Activated CD8-positive, alpha-beta T cell treated with anti-CD3 and anti-CD28 coated beads for 36 hours (primary cell): Measurements from ENCODE around the gene ERBB4. TPM values are rescaled to one million over a fixed set of nuclear protein-coding genes. Genes with fewer than 3 reads are reported as not detected.

Experiments
- ATAC-seq: fragments of 200-7000 bp; cut with Tn5 transposase; one replicate; pipeline ENCODE4 v1.10.0; 2021; ENCODE audit warnings: mild to moderate bottlenecking, moderate library complexity
- CTCF ChIA-PET: fragments of 350-600 bp; sonication (Branson Sonifier 250); formaldehyde crosslinking; loops from one replicate; lab custom pipeline; 2021; ENCODE audit warnings: antibody characterized with exemption; lab: Charles Lee
- POLR2A ChIA-PET: fragments of 350-600 bp; sonication (Branson Sonifier 250); formaldehyde crosslinking; loops from one replicate; lab custom pipeline; 2021; ENCODE audit warnings: antibody characterized with exemption; lab: Charles Lee
- DNase-seq: peaks from one replicate; pipeline ENCODE4 v3.0.0-alpha.2; 2020
- H3K27ac Mint-ChIP-seq: one replicate; pipeline ENCODE4 v1.8.0; 2021; ENCODE audit warnings: mild to moderate bottlenecking, mixed read lengths
- H3K27me3 Mint-ChIP-seq: one replicate; pipeline ENCODE4 v1.8.0; 2021; ENCODE audit warnings: mixed read lengths
- H3K36me3 Mint-ChIP-seq: one replicate; pipeline ENCODE4 v1.8.0; 2021; ENCODE audit warnings: low read depth, mixed read lengths
- H3K4me1 Mint-ChIP-seq: one replicate; pipeline ENCODE4 v1.8.0; 2021; ENCODE audit warnings: low read depth, mixed read lengths
- H3K4me3 Mint-ChIP-seq: one replicate; pipeline ENCODE4 v1.8.0; 2021; ENCODE audit warnings: mild to moderate bottlenecking, moderate library complexity, mixed read lengths
- H3K9me3 Mint-ChIP-seq: one replicate; pipeline ENCODE4 v1.8.0; 2021; ENCODE audit warnings: mixed read lengths
- intact Hi-C: fragments of 100-400 bp; cut with micrococcal nuclease; formaldehyde crosslinking; loops from one replicate; pipeline ENCODE4 v1.10.0; 2022
- total RNA-seq, 2 experiments: library from RNA; stranded (reverse); gene quantifications; one replicate each; pipeline ENCODE4 v1.2.3, GENCODE V29; 2021
- TF ChIP-seq, protein P1 (sequence below): fragments of 200-600 bp; IDR thresholded peaks from one replicate; pipeline ENCODE4 v1.8.0; 2022; ENCODE audit warnings: antibody characterized with exemption, mild to moderate bottlenecking

ERBB4 gene
- total RNA-seq, 2 experiments from 2014 or later = not detected

GRCh38 chr2:211755187-211755586 lies 783.4 kb downstream of the ERBB4 start:
- intact Hi-C loops = no loop called here
- H3K4me1 Mint-ChIP-seq = no peaks in the 10 kb centered on the region
- ChIA-PET POLR2A (no interaction called here), CTCF (no interaction called here)
- H3K27me3 Mint-ChIP-seq = no peaks in the 10 kb centered on the region
- no peak overlapping the region for H3K4me3 Mint-ChIP-seq
- TF ChIP-seq, protein P1, sequence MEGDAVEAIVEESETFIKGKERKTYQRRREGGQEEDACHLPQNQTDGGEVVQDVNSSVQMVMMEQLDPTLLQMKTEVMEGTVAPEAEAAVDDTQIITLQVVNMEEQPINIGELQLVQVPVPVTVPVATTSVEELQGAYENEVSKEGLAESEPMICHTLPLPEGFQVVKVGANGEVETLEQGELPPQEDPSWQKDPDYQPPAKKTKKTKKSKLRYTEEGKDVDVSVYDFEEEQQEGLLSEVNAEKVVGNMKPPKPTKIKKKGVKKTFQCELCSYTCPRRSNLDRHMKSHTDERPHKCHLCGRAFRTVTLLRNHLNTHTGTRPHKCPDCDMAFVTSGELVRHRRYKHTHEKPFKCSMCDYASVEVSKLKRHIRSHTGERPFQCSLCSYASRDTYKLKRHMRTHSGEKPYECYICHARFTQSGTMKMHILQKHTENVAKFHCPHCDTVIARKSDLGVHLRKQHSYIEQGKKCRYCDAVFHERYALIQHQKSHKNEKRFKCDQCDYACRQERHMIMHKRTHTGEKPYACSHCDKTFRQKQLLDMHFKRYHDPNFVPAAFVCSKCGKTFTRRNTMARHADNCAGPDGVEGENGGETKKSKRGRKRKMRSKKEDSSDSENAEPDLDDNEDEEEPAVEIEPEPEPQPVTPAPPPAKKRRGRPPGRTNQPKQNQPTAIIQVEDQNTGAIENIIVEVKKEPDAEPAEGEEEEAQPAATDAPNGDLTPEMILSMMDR = no peak
- no peak for ATAC-seq
- DNase-seq = no peak
- no peaks in the 10 kb centered on the region for H3K9me3 Mint-ChIP-seq
- no peaks in the 10 kb centered on the region for H3K36me3 Mint-ChIP-seq
- H3K27ac Mint-ChIP-seq = no peak overlapping the region

DNA sequence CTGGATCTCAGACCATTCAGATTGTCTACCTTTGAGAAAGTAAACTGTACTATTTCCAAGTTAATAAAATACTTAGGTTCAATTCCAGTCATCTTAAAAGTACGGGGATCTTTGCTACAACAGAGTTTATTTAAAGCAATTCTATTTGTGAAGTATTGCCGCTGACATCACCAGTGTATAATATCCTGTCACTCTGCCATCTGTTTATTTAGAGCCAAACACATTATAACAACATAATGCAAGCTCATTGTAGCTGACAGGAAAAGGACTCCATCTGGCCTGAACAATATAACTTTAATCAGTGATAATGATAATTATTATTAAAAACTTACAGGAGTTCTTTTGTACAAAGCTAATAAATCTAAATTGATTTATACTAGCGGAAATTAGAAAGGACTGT lies 786.8 kb downstream of the ERBB4 start:
- no peaks in the 10 kb centered on the region for H3K36me3 Mint-ChIP-seq
- H3K4me1 Mint-ChIP-seq = no peaks in the 10 kb centered on the region
- POLR2A ChIA-PET = no interaction called here
- H3K27ac Mint-ChIP-seq = no peak overlapping the region
- CTCF ChIA-PET = no interaction called here
- TF ChIP-seq, protein P1 = no peak
- intact Hi-C loops = no loop called here
- no peaks in the 10 kb centered on the region for H3K9me3 Mint-ChIP-seq
- ATAC-seq = no peak
- no peak for DNase-seq
- no peak overlapping the region for H3K4me3 Mint-ChIP-seq
- no peaks in the 10 kb centered on the region for H3K27me3 Mint-ChIP-seq

GRCh38 chr2:211748339-211748738 lies 790.3 kb downstream of the ERBB4 start:
- no peak overlapping the region for H3K27ac Mint-ChIP-seq
- intact Hi-C loops = no loop called here
- CTCF ChIA-PET = no interaction called here
- no peaks in the 10 kb centered on the region for H3K4me1 Mint-ChIP-seq
- DNase-seq (no peak), ATAC-seq (no peak)
- H3K27me3 Mint-ChIP-seq = no peaks in the 10 kb centered on the region
- no peaks in the 10 kb centered on the region for H3K9me3 Mint-ChIP-seq
- TF ChIP-seq, protein P1 = no peak
- H3K4me3 Mint-ChIP-seq = no peak overlapping the region
- no peaks in the 10 kb centered on the region for H3K36me3 Mint-ChIP-seq
- POLR2A ChIA-PET = interaction anchor here (0.7 kb wide), 1 partner anchor 321 kb away, joined by 3 read pairs; no protein-coding TSS in a partner anchor

- Mint-ChIP-seq H3K27me3 (no peaks in the 10 kb centered on the region), H3K4me3 (no peak overlapping the region), H3K4me1 (no peaks in the 10 kb centered on the region), H3K36me3 (no peaks in the 10 kb centered on the region), H3K9me3 (no peaks in the 10 kb centered on the region), H3K27ac (no peak overlapping the region)
- DNase-seq (peak; percentile 29), ATAC-seq (peak; percentile 64)
- intact Hi-C loops = loop anchor here (2.0 kb wide), 1 partner anchor 821 kb away; no protein-coding TSS in a partner anchor
- CTCF ChIA-PET = interaction anchor here (1.1 to 2.1 kb wide), 9 partner anchors 13 to 843 kb away, joined by 3 to 15 read pairs (median 4); no protein-coding TSS in a partner anchor
- TF ChIP-seq, protein P1 = peak; percentile 60
- POLR2A ChIA-PET = no interaction called here
Observed at GRCh38 chr2:211745295-211746097, 793.1 kb downstream of the ERBB4 start.

DNA sequence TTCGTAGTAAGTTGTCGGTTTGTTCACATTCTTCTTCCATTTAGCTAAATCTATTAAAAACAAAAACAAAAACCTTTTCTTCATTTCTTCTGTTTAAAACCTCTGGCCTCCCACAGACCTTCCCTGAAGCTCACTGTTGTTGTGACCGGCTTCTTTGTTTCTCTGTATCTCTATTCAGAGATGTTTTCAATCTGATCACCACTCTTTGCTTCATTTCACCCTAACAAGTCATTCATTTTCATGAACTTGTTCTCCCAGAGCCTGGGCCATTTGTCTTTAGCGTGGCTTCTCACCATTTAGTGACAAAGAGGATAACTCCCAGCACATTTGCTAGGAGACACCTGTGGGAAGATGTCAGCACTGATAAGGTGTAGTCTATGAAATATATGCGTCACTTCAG lies 794.2 kb downstream of the ERBB4 start:
- H3K4me1 Mint-ChIP-seq = no peaks in the 10 kb centered on the region
- no peaks in the 10 kb centered on the region for H3K9me3 Mint-ChIP-seq
- CTCF ChIA-PET = interaction anchor here (1.1 to 2.1 kb wide), 6 partner anchors 20 to 823 kb away, joined by 3 to 15 read pairs (median 4); no protein-coding TSS in a partner anchor
- intact Hi-C loops = loop anchor here (2.0 kb wide), 1 partner anchor 822 kb away; no protein-coding TSS in a partner anchor
- no peak overlapping the region for H3K27ac Mint-ChIP-seq
- no peak for ATAC-seq
- no peaks in the 10 kb centered on the region for H3K27me3 Mint-ChIP-seq
- H3K36me3 Mint-ChIP-seq = no peaks in the 10 kb centered on the region
- TF ChIP-seq, protein P1 = no peak
- DNase-seq = no peak
- POLR2A ChIA-PET = no interaction called here
- no peak overlapping the region for H3K4me3 Mint-ChIP-seq
